ENCODE measurements around the gene FERMT2.
A peak's percentile ranks its signal among the peaks of the same experiment; 100 is the strongest.
"Not testable (repeated sequence)": the region's sequence is repeated elsewhere in the genome, so short reads cannot be mapped to it uniquely, and the experiment has no call there.

FERMT2 gene

DNA sequence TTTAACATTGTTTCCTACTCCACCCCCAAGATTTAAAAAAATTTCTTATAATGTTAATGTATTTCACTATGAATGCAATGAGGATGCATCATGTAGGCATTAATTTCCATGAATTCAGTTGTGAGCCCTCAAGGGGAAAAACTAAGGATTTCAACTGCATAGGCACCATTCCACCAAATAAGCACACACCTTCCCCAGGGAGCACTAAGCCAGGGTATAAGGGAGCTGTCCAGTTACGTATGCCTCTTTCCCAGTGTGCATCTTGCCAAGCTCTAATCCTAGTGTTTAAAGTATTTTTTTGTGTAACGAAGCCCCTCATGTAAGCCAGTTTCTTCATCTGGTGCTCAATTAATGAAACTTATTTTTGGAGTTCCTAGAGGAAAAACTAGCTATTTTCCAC, 6.6 kb downstream of the FERMT2 start:
- no peak for FAIRE-seq

- FAIRE-seq: no peak
These were observed 11.4 kb downstream of the FERMT2 start for GRCh38 chr14:52939427-52939826.

GRCh38 chr14:52937869-52938268, 13.0 kb downstream of the FERMT2 start:
- FAIRE-seq: peak; percentile 33

DNA sequence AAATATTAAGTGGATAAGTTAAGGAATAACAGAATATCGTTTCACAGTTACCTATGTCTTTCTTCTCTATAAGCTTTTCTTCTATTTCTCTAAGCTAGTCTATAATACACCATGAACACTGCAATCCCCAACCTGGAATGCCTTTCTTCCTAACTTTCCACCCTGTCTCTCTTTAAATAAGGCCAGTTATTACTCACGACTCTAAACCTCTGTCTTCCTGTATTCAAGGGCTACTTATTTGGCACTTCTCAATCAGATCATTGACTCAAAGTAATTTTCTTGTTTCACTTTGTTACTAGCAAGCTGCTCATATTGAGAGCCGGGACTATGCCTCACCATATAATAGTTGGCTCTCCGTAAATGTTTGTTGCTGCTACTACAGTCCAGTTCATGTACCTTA, 13.5 kb downstream of the FERMT2 start:
- FAIRE-seq: no peak

- no peak for FAIRE-seq
These were observed 14.4 kb downstream of the FERMT2 start for GRCh38 chr14:52936437-52936836.

GRCh38 chr14:52935833-52936232, 15.0 kb downstream of the FERMT2 start:
- no peak for FAIRE-seq

DNA sequence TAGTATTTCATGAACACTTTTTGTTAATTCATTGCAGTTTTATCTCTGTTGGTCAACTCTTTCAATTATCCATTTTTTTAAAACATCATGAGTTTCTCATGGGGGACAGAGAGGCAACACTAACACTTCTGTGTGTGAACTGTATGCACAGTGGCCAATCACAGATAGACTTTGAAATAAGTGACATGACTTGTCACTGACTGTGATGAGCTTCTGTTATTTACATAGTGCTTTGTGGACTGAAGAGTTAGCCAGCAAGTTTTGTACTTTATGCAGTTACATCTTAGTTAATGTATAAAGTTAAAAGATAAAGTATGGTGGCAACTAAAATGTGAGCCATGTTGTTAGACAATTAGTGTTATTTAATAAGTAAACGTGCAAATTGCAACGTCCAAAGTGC, 16.1 kb downstream of the FERMT2 start:
- FAIRE-seq: no peak

DNA sequence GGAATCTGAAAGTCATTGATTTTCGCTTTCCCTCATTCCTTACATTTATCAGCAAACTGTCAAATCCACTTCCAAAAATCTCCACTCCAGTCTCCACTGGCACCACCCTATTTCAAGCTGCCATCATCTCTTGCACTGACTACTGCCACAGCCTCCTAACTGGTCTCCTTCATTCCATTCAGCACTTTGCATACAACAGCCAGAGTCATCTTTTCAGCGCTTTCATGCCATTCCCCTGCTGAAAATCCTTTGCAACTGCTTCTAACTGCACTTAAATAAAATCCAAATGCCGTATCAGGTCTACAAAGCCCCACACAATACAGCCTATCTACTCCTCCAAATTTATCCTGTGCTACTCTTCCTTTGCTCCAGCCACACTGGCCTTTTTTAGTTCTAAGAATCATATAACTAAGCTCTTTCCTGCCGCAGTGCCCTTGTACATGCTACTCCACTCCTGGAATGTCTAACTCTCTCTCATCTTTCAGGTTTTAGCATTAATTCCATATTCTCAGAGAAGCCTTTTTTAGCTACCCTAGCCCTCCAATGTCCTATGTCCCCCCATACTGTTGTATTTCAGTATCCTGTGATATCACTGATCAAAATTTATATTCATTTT, 21.6 kb downstream of the FERMT2 start:
- no peak for FAIRE-seq

GRCh38 chr14:52926953-52927352, 23.9 kb downstream of the FERMT2 start:
- FAIRE-seq: peak; percentile 94

DNA sequence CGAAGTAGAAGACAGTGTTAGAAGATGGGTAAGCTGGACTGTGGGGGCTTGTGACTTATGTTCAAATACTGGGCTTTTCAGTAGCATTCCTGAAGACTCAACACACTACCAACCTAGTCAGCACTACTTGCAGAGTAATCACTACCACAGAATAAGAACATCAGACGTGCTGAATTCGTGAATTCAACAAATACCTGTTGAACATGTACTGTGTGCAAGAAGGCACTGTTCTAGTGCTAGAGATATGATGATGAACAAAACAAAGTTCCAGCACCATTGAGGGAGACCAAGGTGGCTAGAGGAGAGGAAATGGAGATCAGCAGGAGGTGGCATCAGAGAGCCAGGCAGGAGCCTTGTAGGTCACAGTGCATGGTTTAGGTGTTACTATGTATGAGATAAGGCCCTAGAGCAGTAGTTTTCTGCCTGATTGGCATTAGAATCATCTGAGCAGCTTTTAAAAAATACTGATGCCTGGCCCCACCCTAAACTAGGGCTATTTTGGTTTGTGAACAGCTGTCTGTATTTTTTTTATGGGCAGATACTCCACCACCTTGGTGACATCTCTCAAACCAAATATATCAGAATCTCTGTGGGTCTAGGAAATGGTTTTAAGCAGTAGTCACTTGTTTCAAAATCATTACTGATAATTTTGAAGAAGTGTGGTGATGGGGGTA, 26.8 kb downstream of the FERMT2 start:
- no peak for FAIRE-seq

DNA sequence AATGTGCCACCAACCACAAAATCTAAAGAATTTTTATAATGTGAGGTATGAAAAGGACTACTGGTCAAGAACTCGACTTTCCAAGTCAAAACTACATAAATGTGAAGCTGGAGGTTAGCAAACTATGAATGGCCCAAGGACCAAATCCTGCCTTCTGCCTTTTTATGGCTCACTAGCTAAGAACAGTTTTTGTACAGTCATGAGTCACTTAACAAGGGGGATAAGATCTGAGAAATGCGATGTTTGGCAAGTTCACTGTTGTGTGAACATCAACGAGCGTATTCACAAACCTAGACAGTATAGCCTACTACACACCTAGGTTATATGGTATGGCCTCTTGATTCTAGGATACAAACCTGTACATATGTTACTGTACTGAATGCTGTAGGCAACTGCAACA, 28.2 kb downstream of the FERMT2 start:
- no peak for FAIRE-seq

GRCh38 chr14:52922059-52922458, 28.8 kb downstream of the FERMT2 start:
- FAIRE-seq: no peak

DNA sequence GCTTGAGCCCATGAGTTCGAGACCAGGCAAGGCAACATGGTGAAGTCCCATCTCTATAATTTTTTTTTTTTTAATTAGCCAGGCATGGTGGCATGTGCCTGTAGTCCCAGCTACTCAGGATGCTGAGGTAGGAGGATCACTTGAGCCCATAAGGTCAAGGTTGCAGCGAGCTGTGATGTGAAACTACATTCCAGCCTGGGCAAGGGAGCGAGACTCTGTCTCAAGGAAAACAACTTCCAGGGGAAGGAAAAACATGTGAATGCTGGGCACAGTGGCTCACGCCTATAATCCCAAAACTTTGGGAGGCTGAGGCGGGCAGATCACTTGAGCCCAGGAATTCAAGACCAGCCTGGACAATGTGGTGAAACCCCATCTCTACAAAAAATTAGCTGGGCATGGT, 30.4 kb downstream of the FERMT2 start:
- FAIRE-seq: not testable (repeated sequence)

DNA sequence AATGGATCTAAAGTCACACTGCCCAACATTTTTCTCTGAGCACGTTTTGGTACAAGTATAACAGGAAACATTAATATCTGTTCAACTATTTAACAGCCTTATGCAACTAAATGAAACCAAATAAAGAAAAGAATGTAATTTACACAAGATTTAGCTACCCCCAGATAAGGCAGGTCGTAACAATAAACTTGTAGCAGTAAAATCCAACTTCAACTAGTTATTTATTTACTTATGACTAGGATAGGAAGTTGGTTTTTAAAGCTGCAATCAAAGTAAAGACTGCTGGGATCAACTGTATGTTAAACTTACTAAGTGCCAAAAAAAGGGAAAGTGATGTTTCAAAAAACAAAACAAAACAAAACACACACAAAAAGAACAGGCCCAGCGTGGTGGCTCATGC, 30.9 kb downstream of the FERMT2 start:
- no peak for FAIRE-seq

DNA sequence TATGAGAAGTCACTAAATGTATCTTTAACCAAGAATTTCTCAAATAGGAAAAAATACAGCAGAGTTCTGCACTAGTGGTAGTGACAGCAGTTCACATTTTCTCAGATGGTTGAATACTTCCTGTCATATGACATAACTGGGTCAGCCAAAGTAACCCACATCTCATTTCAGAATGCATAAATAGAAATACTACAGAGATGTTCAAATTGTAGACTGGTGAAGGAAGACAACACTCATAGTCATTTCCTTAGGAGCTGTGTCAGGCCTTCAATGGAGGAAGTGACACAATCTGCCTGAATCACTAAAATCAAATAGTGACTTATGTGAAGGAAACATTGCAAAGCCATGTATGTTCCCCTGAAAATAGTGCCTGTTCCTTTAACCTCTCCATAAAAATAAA, 32.4 kb downstream of the FERMT2 start:
- FAIRE-seq: peak; percentile 13

DNA sequence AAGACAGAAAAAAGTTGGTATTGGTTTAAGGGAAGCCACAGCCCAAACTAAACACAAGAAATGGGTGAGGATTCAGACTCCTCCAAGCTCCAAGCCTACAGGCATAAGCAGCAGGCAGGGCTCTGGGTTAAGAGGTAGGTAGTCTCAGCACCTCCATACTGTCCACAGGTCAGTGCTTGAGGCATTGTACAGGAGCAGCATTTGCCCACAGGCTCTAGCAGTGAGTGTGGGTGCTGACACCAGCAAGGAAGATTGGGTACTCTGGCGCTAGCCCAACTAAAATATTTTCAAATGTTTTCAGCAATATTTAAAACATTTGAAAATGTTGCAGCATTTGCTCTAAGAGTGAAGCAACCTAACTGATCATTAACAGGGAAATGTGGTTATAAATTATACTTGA, 33.1 kb downstream of the FERMT2 start:
- FAIRE-seq: no peak

DNA sequence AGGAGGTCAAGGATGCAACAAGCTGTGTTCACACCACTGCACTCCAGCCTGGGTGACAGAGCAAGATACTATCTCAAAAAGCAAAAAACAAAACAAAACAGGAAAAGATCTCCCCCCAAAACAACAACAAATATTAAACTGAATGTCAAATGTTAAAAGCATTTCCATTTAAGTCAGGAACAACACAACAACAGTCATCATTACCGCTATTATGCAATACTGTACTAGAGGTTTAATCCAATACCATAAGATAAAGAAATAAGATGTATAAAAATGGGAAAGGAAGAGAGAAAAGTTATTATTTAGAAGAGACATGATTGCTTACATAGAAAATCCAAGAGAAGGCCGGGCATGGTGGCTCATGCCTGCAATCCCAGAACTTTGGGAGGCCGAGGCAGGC, 36.6 kb downstream of the FERMT2 start:
- FAIRE-seq: no peak

DNA sequence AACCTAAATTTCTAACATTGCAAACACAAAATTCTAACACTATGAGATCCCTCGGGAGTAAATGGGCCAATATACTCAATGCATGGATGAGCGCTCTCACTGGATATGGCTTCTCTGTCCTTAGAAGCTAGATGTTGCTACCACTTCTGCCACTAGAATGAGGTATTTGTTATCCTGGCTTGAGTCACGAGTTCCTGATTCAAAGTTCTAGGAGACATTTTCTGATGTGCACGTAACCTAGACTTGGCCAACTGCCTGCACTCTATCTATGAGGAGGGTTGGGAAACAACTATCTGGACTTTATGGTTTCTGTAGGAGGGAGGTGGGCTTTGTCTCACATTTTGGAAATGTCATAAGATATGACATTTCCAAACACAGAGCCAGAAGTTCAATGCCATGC, 37.6 kb downstream of the FERMT2 start:
- no peak for FAIRE-seq

- FAIRE-seq: no peak
These were observed 38.9 kb downstream of the FERMT2 start for GRCh38 chr14:52911904-52912303.

- FAIRE-seq: peak; percentile 30
These were observed 40.3 kb downstream of the FERMT2 start for GRCh38 chr14:52910572-52910971.

DNA sequence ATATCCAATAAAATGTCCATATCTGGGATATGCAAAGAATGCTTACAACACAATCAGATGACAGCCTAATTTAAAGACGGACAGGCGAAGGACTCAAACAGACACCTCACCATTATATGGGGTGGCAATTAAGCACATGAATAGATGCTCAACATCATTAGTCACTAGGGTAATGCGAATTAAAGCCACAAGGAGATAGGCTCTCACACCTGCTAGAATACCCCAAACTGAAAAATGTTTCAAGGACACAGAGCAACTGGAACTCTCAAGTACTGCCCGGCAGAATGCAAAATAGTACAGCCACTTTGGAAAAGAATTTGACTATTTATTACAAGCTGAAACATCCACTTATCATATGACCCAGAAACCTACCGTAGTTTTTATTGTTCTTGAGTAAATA, 42.9 kb downstream of the FERMT2 start:
- FAIRE-seq: no peak

GRCh38 chr14:52906141-52906601, 44.7 kb downstream of the FERMT2 start:
- FAIRE-seq: no peak

- FAIRE-seq: no peak
These were observed 47.8 kb downstream of the FERMT2 start for GRCh38 chr14:52902971-52903619.

DNA sequence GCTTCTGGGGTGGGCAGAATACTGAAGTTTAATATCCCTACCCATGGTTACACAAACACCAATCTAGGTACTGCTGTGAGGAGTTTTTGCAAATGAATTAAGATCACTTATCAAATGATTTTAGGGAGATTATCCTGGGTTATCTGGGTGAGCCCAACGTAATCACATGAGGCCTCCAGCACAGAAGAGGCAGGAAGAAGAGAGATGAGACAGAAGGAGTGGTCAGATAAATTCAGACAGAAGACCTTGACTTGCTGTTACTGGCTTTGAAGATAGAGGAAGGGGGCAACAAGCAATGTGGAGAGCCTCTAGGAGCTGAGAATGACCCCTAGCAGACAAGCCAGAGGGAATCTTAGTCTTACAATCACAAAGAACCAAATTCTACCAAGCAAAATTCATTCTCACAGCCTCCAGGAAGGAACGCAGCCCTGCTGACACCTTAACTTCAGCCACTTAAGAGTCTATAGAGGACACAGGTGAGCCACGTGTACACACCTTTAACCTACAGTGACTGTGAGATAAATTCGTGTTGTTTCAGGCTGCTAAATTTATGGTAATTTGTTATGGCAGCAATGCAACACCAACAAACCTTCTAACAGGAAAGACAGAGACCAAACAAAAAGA, 49.4 kb downstream of the FERMT2 start:
- no peak for FAIRE-seq
